Peyer's patch (tissue), 4 donors: Measurements from ENCODE around the gene SESTD1.

Experiments used
- CTCF ChIP-seq, 6 experiments: fragments of 450-650 bp in 4 of 6; fragments of 200-600 bp in 2 of 6; sonication (generic) in 1 of 6; IDR thresholded peaks; one replicate each; pipeline ENCODE4 v1.5.1; 2017 to 2019; ENCODE audit warnings: antibody characterized with exemption in 6 of 6, mild to moderate bottlenecking in 3 of 6, moderate library complexity in 1 of 6
- POLR2A ChIP-seq, 2 donors: fragments of 450-650 bp; IDR thresholded peaks; one replicate each; pipeline ENCODE4 v1.5.1; 2017; ENCODE audit warnings: antibody characterized with exemption in 2 of 2, mild to moderate bottlenecking in 2 of 2, moderate library complexity in 2 of 2

DNA sequence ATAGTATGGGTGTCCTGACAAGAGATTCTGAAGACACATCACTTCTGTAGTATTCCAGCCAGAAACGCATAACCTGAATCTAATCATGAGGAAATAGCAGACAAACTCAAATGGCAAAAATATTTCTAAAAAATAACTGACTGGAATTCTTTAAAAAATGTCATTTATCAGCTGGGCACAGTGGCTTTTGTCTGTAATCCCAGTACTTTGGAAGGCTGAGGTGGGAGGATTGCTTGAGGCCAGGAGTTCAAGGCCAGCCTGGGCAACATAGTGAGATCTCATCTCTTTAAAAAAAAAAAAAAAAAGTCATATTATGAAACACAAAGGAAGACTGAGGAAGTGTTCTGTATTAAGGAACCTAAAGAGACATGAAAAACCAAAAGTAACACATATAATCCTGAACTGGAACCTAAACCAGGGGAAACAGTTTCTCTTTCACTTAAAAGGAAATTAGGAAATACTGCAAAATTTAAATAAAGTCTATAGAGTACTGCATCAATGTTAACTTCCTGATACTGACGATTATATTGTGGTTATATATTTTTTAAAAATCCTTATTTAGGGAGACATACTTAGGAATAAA lies 29.9 kb downstream of the SESTD1 start:
- TF ChIP-seq CTCF (IDR thresholded peaks at IDR 0.05) (no peak), POLR2A (IDR thresholded peaks at IDR 0.05) (no peak)
